SKM-1 treated with dmso at 0.1 percent for 144 hours (cell line): ENCODE data around the gene ABCD1.

Source experiments
- DNase-seq: peaks from one replicate; lab custom pipeline; 2025; ENCODE audit not compliant: unreplicated experiment; lab: John Stamatoyannopoulos, UW

ABCD1 gene

GRCh38 chrX:153772316-153773217 is 47.9 kb downstream of the ABCD1 start:
- DNase-seq, result no peak

GRCh38 chrX:153773218-153773611 is 48.6 kb downstream of the ABCD1 start:
- no peak for DNase-seq

- DNase-seq, result no peak
These were observed 49.3 kb downstream of the ABCD1 start for GRCh38 chrX:153773741-153774575.

- DNase-seq, result no peak
These were observed 50.1 kb downstream of the ABCD1 start for GRCh38 chrX:153774576-153775292.

GRCh38 chrX:153775293-153776119 is 50.9 kb downstream of the ABCD1 start:
- no peak for DNase-seq

- no peak for DNase-seq
These were observed 51.5 kb downstream of the ABCD1 start for GRCh38 chrX:153776120-153776599.

GRCh38 chrX:153776611-153777045 is 52.0 kb downstream of the ABCD1 start:
- DNase-seq, result no peak

GRCh38 chrX:153777261-153778090 is 52.8 kb downstream of the ABCD1 start:
- DNase-seq, result no peak

- DNase-seq, result no peak
These were observed 53.5 kb downstream of the ABCD1 start for GRCh38 chrX:153778181-153778580.

GRCh38 chrX:153778684-153779101 is 54.0 kb downstream of the ABCD1 start:
- DNase-seq, result no peak

GRCh38 chrX:153779891-153780677 is 55.4 kb downstream of the ABCD1 start:
- no peak for DNase-seq

- DNase-seq, result no peak
These were observed 56.2 kb downstream of the ABCD1 start, which contains the start of gene SRPK3 for GRCh38 chrX:153780678-153781427. SRPK3 (plus strand) TSS chrX:153781041; CDS start chrX:153781087, 46 bp downstream.

- no peak for DNase-seq
These were observed 56.9 kb downstream of the ABCD1 start for GRCh38 chrX:153781428-153782047.

- DNase-seq, result no peak
These were observed 57.7 kb downstream of the ABCD1 start for GRCh38 chrX:153782313-153782712.

GRCh38 chrX:153782871-153783270 is 58.2 kb downstream of the ABCD1 start:
- no peak for DNase-seq

- no peak for DNase-seq
These were observed 58.8 kb downstream of the ABCD1 start for GRCh38 chrX:153783378-153784013.
